ENCODE data around the gene PI4KA. TPM values are rescaled to one million over a fixed set of nuclear protein-coding genes. Genes with fewer than 3 reads are reported as not detected.
"Not testable (repeated sequence)": the region's sequence is repeated elsewhere in the genome, so short reads cannot be mapped to it uniquely, and the experiment has no call there.

PI4KA gene
- total RNA-seq, 2 experiments from 2014 or later: 84.5 to 99.6 TPM

DNA sequence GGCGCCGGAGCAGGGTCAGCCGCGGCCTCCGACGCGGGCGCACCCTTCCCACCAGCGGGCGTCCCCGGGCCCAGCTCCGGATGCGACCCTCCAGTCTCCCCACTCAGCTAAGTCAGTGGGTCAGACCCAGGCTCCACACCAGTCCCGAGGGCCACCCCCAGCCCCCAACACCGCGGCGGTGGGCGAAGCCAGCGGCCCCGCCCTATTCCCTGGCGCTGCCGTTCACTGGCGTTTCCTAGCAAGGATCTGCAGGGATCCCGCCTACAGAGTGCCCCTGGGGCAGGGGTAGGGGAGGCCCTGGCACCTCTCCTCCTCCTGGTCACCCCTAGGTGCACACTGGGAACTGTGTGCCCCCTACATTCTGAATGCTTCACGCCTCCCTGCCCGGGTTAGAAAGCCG, 190.4 kb downstream of the PI4KA start:
- H3K27me3 Mint-ChIP-seq: peaks cover 32% of the 10 kb centered on the region
- H3K9me3 Mint-ChIP-seq (ENCODE audit: low read depth); DNase-seq; H3K4me1 Mint-ChIP-seq; H3K4me3 Mint-ChIP-seq; H3K27ac Mint-ChIP-seq; H3K36me3 Mint-ChIP-seq; CTCF ChIA-PET; ATAC-seq: not testable (repeated sequence)

DNA sequence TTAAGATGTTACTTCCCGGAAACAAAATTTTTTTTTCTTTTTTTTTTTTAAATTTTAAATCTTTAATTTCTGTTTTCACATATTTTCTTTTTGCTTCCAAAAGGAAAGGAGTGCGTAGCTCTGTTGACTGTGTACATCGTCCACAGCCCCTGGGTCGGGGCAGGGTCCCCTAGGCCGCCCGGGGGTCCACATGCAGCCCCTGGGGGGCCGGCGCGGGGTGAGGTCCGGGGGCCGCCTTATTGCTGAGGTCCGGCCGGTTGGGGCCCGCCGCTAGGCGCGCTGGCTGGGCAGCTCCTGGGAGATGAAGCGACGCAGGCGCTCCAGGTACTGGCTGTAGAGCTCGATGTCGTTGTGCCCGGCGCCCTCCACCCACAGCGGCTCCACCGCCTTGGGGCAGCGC, 191.1 kb downstream of the PI4KA start:
- H3K4me1 Mint-ChIP-seq; ATAC-seq; H3K27ac Mint-ChIP-seq; CTCF ChIA-PET; DNase-seq; H3K9me3 Mint-ChIP-seq (ENCODE audit: low read depth); H3K4me3 Mint-ChIP-seq; H3K36me3 Mint-ChIP-seq: not testable (repeated sequence)
- H3K27me3 Mint-ChIP-seq: peaks cover 37% of the 10 kb centered on the region

DNA sequence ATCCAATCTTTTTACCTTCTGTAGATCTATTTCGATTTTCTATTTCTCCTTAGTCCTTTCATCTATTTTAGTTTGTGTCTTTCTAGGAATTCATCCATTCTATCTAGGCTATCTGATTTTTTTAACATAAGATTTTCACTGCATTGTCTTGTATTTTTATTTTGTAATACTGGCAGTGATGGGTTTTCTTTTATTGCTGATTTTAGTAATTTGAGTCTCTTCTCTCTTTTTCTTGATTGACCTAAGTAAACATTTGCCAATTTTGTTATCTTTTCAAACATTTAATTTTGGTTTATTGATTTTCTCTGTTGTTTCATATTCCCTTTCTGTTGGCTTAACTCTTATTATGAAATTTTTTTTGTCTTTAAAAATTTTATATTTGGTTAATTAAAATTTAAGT, 192.1 kb downstream of the PI4KA start:
- Mint-ChIP-seq H3K27ac (no peak overlapping the region), H3K4me3 (no peak overlapping the region), H3K4me1 (no peaks in the 10 kb centered on the region), H3K27me3 (peaks cover 36% of the 10 kb centered on the region), H3K36me3 (peaks cover 2% of the 10 kb centered on the region), H3K9me3 (ENCODE audit: low read depth) (peaks cover 4% of the 10 kb centered on the region)
- DNase-seq (no peak), ATAC-seq (no peak)
- CTCF ChIA-PET: no interaction called here

DNA sequence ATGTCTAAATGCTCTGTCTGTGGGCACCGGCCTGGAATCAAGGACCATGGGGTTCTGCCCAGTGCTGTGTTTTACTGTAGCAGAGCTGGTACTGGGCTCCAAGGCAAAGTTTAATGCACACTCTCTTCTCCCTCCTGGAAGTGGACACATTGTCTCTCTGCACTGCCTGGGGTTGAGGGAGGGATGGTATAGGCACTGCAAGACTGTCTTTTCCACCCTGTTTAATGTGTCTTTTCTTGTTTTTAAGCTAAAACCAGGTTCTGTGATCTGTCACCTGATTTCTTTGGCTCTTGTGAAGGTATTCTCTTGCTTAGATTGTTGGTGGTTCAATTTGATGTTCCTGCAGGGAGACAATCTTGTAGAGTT, 194.0 kb downstream of the PI4KA start:
- H3K27ac Mint-ChIP-seq: no peak overlapping the region
- H3K36me3 Mint-ChIP-seq: peaks cover 2% of the 10 kb centered on the region
- no peaks in the 10 kb centered on the region for H3K4me1 Mint-ChIP-seq
- peaks cover 47% of the 10 kb centered on the region for H3K27me3 Mint-ChIP-seq
- ATAC-seq (no peak), DNase-seq (no peak)
- peaks cover 4% of the 10 kb centered on the region for H3K9me3 Mint-ChIP-seq (ENCODE audit: low read depth)
- CTCF ChIA-PET: no interaction called here
- H3K4me3 Mint-ChIP-seq: no peak overlapping the region

DNA sequence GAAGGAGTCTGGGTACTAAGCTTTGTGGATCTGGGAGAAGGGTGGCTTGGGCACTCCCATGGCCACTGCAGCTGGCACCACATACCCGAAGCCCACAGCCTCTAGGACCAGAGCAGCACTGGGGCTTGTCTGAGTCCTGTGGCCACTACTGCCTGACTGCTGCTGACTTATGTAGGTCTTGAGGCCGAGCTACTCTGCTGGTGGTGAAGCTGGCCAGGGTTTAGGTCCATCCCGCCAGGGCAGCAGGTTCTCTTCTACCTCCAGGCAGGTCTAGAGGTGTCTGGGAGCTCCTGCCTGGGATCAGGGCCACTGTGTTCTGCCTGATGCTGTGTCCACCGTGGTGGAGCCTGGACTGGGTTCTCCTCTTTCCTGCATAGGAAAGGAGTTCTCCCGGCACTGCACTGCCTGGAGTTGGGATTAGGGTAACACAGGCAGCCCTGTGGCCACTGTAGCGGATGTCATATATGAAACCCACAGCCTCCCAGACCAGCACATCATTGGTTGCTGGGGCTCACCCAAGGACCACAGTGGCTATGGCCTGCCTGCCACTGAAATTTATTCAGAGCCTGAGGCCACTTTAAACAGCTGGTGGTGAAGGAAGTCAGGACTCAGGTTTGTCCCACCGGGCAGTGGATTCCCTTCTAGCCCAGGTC, 194.5 kb downstream of the PI4KA start:
- no peak for ATAC-seq
- Mint-ChIP-seq H3K36me3 (peaks cover 2% of the 10 kb centered on the region), H3K9me3 (ENCODE audit: low read depth) (peaks cover 4% of the 10 kb centered on the region), H3K27me3 (peaks cover 52% of the 10 kb centered on the region), H3K27ac (no peak overlapping the region), H3K4me1 (no peaks in the 10 kb centered on the region), H3K4me3 (no peak overlapping the region)
- CTCF ChIA-PET: interaction anchor here (1.0 kb wide), 1 partner anchor 14 kb away, joined by 3 read pairs; no protein-coding TSS in a partner anchor
- no peak for DNase-seq

DNA sequence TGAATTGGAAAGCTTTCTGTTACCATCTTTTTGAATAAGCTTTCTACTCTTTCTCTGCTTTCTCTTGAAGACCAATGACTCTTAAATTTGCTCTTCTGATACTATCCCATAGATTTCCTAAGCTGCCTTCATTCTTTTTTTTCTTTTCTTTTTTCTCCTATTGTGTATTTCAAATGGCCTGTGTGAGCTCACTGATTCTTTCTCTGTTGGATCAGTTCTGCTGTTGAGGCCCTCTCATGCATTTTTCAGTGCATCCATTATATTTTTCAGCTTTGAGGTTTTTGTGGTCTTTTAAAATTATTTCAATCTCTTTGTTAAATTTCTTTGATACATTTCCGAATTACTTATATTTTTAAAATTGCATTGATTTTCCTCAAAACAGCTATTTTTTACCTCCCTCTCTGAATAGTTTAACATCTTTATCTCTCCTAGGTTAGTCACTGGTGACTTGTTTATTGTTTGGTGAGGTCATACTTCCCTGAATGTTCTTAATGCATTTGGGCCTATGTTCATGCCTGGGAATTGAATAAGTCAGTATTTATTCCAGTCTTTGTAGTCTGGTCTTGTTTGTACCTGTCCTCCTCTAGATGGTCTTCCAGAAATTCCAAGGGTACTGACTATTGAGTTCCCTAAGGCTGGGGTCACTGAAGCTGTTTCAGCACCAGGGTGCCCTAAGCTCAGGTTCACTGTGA, 195.3 kb downstream of the PI4KA start:
- H3K4me1 Mint-ChIP-seq: no peaks in the 10 kb centered on the region
- CTCF ChIA-PET: interaction anchor here (1.0 kb wide), 1 partner anchor 14 kb away, joined by 3 read pairs; no protein-coding TSS in a partner anchor
- H3K27ac Mint-ChIP-seq: no peak overlapping the region
- no peak for DNase-seq
- H3K27me3 Mint-ChIP-seq: peaks cover 60% of the 10 kb centered on the region
- H3K4me3 Mint-ChIP-seq: no peak overlapping the region
- H3K36me3 Mint-ChIP-seq: peaks cover 2% of the 10 kb centered on the region
- peaks cover 4% of the 10 kb centered on the region for H3K9me3 Mint-ChIP-seq (ENCODE audit: low read depth)
- ATAC-seq: no peak

DNA sequence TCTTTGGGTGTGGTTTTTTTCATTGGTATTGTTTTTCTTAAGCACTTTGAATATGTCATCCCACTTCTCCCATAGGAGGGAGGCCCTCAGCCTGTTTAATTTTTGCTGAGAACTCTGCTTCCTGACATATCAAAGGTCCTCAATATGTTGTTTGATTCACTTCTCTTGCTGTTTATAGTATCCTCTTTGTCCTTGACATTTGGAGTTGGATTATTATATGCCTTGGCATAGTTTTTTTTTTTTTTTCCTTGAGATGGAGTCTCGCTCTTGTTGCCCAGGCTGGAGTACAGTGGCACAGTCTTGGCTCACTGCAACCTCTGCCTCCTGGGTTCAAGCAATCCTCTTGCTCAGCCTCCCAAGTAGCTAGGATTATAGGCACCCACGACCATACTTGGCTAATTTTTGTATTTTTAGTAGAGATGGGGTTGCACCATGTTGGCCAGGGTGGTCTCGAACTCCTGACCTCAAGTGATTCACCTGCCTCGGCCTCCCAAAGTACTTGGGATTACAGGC, 196.0 kb downstream of the PI4KA start:
- H3K27ac Mint-ChIP-seq; H3K4me3 Mint-ChIP-seq; H3K4me1 Mint-ChIP-seq; CTCF ChIA-PET; H3K36me3 Mint-ChIP-seq; H3K9me3 Mint-ChIP-seq (ENCODE audit: low read depth); ATAC-seq; DNase-seq: not testable (repeated sequence)
- peaks cover 65% of the 10 kb centered on the region for H3K27me3 Mint-ChIP-seq

DNA sequence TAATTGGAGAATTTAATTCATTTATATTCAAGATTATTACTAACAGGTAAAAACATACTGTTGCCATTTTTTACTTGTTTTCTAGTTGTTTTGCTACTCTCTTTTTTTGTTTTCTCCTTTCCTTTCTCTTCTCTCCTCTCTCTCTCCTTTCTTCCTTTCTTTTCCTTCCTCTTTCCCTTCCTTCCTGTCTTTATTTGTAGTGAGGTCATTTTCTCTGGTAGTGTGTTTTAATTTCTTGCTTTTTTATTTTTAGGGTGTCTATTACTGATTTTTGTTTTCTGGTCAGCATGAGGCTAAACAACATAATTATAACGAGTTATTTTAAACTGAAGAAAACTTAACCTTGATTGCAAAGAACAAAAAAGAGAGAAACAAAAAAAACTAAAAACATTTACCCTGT, 197.1 kb downstream of the PI4KA start:
- peaks cover 2% of the 10 kb centered on the region for H3K36me3 Mint-ChIP-seq
- no peak overlapping the region for H3K4me3 Mint-ChIP-seq
- DNase-seq: no peak
- CTCF ChIA-PET: no interaction called here
- H3K27me3 Mint-ChIP-seq: peaks cover 64% of the 10 kb centered on the region
- H3K4me1 Mint-ChIP-seq: no peaks in the 10 kb centered on the region
- peaks cover 4% of the 10 kb centered on the region for H3K9me3 Mint-ChIP-seq (ENCODE audit: low read depth)
- no peak overlapping the region for H3K27ac Mint-ChIP-seq
- no peak for ATAC-seq

DNA sequence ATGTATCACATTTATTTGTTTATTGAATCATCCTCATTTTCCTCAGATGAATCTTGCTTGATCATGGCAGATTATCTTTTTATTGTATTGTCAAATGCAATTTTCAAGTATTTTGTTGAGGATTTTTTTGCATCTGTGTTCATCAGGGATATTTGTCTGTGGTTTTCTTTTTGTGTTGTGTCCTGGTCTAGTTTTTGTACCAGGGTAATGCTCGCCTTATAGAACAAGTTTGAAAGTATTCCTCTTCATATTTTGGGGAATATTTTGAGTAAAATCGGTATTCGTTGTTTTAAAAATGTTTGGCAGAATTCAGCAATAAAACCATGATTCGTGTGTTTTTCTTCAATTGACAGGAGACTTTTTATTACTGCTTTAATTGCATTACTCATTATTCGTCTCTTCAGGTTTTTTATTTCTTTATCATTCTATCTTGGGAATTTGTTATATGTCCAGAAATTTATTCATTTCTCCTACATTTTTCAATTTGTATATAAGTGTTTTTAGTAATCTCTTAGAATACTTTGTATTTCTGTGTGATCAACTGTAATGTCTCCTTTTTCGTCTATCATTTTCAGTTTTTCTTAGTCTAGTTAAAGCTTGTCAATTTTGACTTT, 198.1 kb downstream of the PI4KA start:
- Mint-ChIP-seq H3K9me3 (ENCODE audit: low read depth) (peaks cover 4% of the 10 kb centered on the region), H3K27ac (no peak overlapping the region), H3K27me3 (peaks cover 56% of the 10 kb centered on the region), H3K36me3 (peaks cover 2% of the 10 kb centered on the region), H3K4me1 (no peaks in the 10 kb centered on the region), H3K4me3 (no peak overlapping the region)
- CTCF ChIA-PET: interaction anchor here (0.9 kb wide), 1 partner anchor 356 kb away, joined by 3 read pairs; no protein-coding TSS in a partner anchor
- DNase-seq: no peak
- ATAC-seq: no peak

DNA sequence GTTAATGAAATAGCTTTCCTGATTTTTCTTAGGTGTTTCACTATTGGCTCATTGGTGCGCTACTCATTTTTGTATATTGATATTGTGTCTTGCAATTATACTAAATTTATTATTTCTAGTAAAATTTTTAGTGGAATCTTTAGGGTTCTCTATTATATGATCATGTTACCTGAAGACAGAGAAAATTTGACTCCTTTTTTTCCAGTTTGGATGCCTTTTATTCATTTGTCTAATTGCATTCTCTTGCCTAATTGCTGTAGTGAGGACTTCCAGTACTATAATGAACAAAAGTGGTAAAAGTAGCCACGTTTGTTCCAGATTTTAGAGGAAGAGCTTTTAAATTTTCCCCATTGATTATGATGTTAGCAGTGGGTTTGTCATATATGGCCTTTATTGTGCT, 198.7 kb downstream of the PI4KA start:
- ATAC-seq (no peak), DNase-seq (no peak)
- Mint-ChIP-seq H3K4me3 (no peak overlapping the region), H3K36me3 (peaks cover 2% of the 10 kb centered on the region), H3K27me3 (peaks cover 56% of the 10 kb centered on the region), H3K27ac (no peak overlapping the region), H3K9me3 (ENCODE audit: low read depth) (peaks cover 4% of the 10 kb centered on the region), H3K4me1 (no peaks in the 10 kb centered on the region)
- CTCF ChIA-PET: interaction anchor here (0.9 kb wide), 1 partner anchor 356 kb away, joined by 3 read pairs; no protein-coding TSS in a partner anchor

DNA sequence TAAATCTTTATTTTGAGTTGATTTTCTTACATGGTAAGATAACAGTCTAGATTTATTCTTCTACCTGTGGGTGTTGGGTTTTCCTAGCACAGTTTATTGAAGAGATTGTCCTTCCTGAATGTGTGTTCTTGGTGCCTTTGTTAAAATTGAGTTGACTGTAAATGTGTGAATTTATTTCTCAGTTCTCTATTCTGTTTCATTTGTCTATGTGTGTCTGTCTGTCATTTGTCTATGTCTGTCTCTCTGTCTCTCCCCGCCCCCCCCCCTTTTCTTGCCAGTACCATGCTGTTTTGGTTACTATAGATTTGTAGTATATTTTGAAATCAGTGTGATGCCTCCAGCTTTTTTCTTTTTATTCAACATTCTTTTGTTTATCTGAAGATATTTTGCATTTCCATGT, 199.4 kb downstream of the PI4KA start:
- H3K4me3 Mint-ChIP-seq: no peak overlapping the region
- no peaks in the 10 kb centered on the region for H3K4me1 Mint-ChIP-seq
- peaks cover 56% of the 10 kb centered on the region for H3K27me3 Mint-ChIP-seq
- H3K36me3 Mint-ChIP-seq: peaks cover 2% of the 10 kb centered on the region
- no peak overlapping the region for H3K27ac Mint-ChIP-seq
- DNase-seq (no peak), ATAC-seq (no peak)
- CTCF ChIA-PET: no interaction called here
- peaks cover 4% of the 10 kb centered on the region for H3K9me3 Mint-ChIP-seq (ENCODE audit: low read depth)

DNA sequence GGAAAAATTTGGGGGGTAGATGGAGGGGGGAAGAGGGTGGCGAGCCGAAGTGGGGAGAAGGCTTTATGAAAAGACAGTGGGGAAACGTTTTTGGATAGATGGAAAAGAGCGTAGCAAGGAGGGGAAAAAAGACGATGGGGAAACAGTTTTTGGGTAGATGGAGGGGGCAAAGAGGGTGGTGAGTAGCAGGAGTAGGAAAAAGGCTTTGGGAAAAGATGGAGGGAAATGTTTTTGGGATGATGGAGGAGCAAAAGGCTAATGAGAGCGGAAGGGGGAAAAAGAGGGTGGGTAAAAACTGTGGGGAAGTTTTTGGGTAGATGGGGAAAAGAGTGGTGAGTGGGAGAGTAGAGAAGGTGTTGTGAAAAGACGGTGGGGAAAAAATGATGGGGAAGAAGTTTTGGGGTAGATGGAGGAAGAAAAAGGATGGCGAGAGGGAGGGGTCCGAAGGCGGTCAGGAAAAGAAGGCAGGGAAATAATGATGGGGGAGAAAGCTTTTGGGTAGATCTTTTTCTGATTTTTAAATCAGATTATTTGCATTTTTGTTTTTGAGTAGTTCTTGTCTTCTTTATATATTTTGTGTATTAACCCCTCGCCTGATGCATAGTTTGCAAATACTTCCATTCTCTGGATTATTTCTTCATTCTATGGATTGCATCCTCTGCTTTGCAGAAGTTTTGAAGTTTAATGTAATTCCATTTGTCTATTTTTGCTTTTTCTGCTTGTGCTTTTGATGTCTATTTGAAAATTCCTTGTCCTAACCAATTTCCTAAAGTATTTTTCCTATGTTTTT, 200.0 kb downstream of the PI4KA start:
- H3K36me3 Mint-ChIP-seq: peaks cover 2% of the 10 kb centered on the region
- DNase-seq: no peak
- H3K27ac Mint-ChIP-seq: no peak overlapping the region
- no peak overlapping the region for H3K4me3 Mint-ChIP-seq
- no peaks in the 10 kb centered on the region for H3K4me1 Mint-ChIP-seq
- peaks cover 56% of the 10 kb centered on the region for H3K27me3 Mint-ChIP-seq
- CTCF ChIA-PET: no interaction called here
- H3K9me3 Mint-ChIP-seq (ENCODE audit: low read depth): peaks cover 3% of the 10 kb centered on the region
- no peak for ATAC-seq

DNA sequence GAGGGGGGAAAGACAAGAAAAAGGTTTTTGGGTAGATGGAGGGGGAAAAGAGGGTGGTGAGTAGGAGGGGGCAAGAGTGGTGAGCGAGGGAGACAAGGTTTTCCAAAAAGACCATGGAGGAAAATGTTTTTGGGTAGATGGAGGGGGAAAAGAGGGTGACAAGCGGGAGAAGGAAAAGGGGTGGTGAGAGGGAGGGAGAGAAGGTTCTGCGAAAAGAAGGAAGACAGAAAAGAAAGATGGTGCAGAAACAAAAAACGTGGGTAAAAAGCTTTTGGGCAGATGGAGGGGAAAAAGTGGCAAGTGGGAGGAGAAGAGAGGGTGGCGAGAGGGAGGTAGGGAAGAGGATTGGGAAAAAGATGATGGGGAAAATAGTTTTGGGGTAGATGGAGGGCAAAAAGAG, 200.6 kb downstream of the PI4KA start:
- CTCF ChIA-PET: no interaction called here
- DNase-seq (no peak), ATAC-seq (no peak)
- Mint-ChIP-seq H3K4me3 (no peak overlapping the region), H3K36me3 (no peaks in the 10 kb centered on the region), H3K9me3 (ENCODE audit: low read depth) (no peaks in the 10 kb centered on the region), H3K4me1 (no peaks in the 10 kb centered on the region), H3K27ac (no peak overlapping the region), H3K27me3 (peaks cover 49% of the 10 kb centered on the region)
